ENCODE results near the gene PRSS12.

GRCh38 chr4:118254368-118254767, 98.4 kb downstream of the PRSS12 start:
- TF ChIP-seq, protein P1, sequence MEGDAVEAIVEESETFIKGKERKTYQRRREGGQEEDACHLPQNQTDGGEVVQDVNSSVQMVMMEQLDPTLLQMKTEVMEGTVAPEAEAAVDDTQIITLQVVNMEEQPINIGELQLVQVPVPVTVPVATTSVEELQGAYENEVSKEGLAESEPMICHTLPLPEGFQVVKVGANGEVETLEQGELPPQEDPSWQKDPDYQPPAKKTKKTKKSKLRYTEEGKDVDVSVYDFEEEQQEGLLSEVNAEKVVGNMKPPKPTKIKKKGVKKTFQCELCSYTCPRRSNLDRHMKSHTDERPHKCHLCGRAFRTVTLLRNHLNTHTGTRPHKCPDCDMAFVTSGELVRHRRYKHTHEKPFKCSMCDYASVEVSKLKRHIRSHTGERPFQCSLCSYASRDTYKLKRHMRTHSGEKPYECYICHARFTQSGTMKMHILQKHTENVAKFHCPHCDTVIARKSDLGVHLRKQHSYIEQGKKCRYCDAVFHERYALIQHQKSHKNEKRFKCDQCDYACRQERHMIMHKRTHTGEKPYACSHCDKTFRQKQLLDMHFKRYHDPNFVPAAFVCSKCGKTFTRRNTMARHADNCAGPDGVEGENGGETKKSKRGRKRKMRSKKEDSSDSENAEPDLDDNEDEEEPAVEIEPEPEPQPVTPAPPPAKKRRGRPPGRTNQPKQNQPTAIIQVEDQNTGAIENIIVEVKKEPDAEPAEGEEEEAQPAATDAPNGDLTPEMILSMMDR (IDR thresholded peaks at IDR 0.05), result no peak
- TF ChIP-seq EP300 (IDR thresholded peaks at IDR 0.05) (no peak), POLR2A (IDR thresholded peaks at IDR 0.05) (no peak), POLR2AphosphoS5 (IDR thresholded peaks at IDR 0.05) (no peak)
